K562 (cell line): Measurements from ENCODE around the gene ZDHHC18. TPM values are rescaled to one million over a fixed set of nuclear protein-coding genes. Genes with fewer than 3 reads are reported as not detected.
A peak's percentile ranks its signal among the peaks of the same experiment; 100 is the strongest.

ENCODE experiments used
- CCNT2 ChIP-seq: IDR thresholded peaks from 2 replicates; pipeline ENCODE4 v1.6.1; 2011; ENCODE audit warnings: borderline replicate concordance, low read depth, mild to moderate bottlenecking, moderate library complexity, mixed read lengths, low read length; ENCODE audit not compliant: insufficient read length; ENCODE audit errors: extremely low read depth
- ETV1 ChIP-seq: fragments of 450-650 bp; conservative IDR thresholded peaks from 2 replicates; pipeline ENCODE4 v1.6.1; 2016; ENCODE audit warnings: missing genetic modification characterization, control low read depth, low read depth, missing compliant biosample characterization
- IRF2 ChIP-seq: sonication (generic); formaldehyde crosslinking; IDR thresholded peaks from 2 replicates; pipeline ENCODE4 v1.8.1; 2022; ENCODE audit warnings: mild to moderate bottlenecking, missing genetic modification reagents
- SMARCA5 ChIP-seq: fragments of 450-650 bp; IDR thresholded peaks from 2 replicates; pipeline ENCODE4 v1.6.1; 2016
- SP1 ChIP-seq: sonication (generic); formaldehyde crosslinking; IDR thresholded peaks from 2 replicates; pipeline ENCODE4 v1.8.1; 2022; ENCODE audit warnings: mild to moderate bottlenecking, missing genetic modification reagents
- TAF9B ChIP-seq: fragments of 450-650 bp; IDR thresholded peaks from 2 replicates; pipeline ENCODE4 v1.6.1; 2018; ENCODE audit warnings: mild to moderate bottlenecking; ENCODE audit not compliant: partially characterized antibody
- TEAD1 ChIP-seq, 2 experiments: fragments of 450-650 bp in 1 of 2; sonication (generic) in 1 of 2; formaldehyde crosslinking; IDR thresholded peaks; 2 replicates each; pipeline versions ENCODE4 v1.4.0 to v1.8.0; 2020 to 2022; ENCODE audit warnings: mild to moderate bottlenecking in 2 of 2, missing genetic modification reagents in 1 of 2
- ZBED1 ChIP-seq: IDR thresholded peaks from 2 replicates; pipeline ENCODE4 v1.6.1; 2014
- ZNF224 ChIP-seq: sonication (generic); formaldehyde crosslinking; IDR thresholded peaks from 2 replicates; pipeline ENCODE4 v1.8.0; 2022; ENCODE audit warnings: mild to moderate bottlenecking, missing genetic modification reagents
- polyA plus RNA-seq, 8 experiments: library from polyadenylated mRNA; depleted of rRNA in 4 of 8; stranded (reverse) in 5 of 8; unstranded in 3 of 8; fragments of >200 nt; fragmentation: Nextera tagmentation in 2 of 8; fragmentation: Illumina TruSeq in 1 of 8; extraction: Ambion mirVana in 2 of 8; extraction: Trizol in 1 of 8; gene quantifications; 2 replicates each; pipeline versions ENCODE4 v1.2.1 to v1.2.3, GENCODE V29; 2011 to 2014; ENCODE audit warnings: inconsistent platforms in 1 of 8, missing spikeins in 1 of 8
- total RNA-seq, 7 experiments: library from RNA; depleted of rRNA in 6 of 7; stranded (reverse); fragments of >200 nt in 6 of 7; fragmentation: Illumina TruSeq in 2 of 7; extraction: Trizol in 2 of 7; gene quantifications; 2 replicates each; pipeline versions ENCODE4 v1.2.1 to v1.2.3, GENCODE V29; 2011 to 2021; ENCODE audit warnings: low replicate concordance in 1 of 7
- TF ChIP-seq, protein P1 (sequence below): fragments of 450-650 bp; IDR thresholded peaks from 2 replicates; pipeline ENCODE4 v1.6.1; 2018; ENCODE audit warnings: mild to moderate bottlenecking, low read depth; ENCODE audit not compliant: partially characterized antibody
- TF ChIP-seq, protein P2 (sequence below): sonication (generic); formaldehyde crosslinking; IDR thresholded peaks from 2 replicates; pipeline ENCODE4 v1.8.0; 2023; ENCODE audit warnings: missing genetic modification reagents, mild to moderate bottlenecking, borderline replicate concordance
- TF ChIP-seq, protein P3 (sequence below), 2 experiments: IDR thresholded peaks; 2 replicates each; pipeline ENCODE4 v1.6.1; 2011; ENCODE audit warnings: borderline replicate concordance in 1 of 2, control low read depth in 1 of 2, low read depth in 1 of 2, low read length in 1 of 2, mild to moderate bottlenecking in 1 of 2, mixed read lengths in 1 of 2, moderate library complexity in 1 of 2; ENCODE audit not compliant: insufficient read depth in 1 of 2, insufficient read length in 1 of 2, poor library complexity in 1 of 2, severe bottlenecking in 1 of 2; ENCODE audit errors: extremely low read depth in 1 of 2

Gene ZDHHC18
- total and polyA plus RNA-seq, 9 of the 15 experiments (the other 6 are each of a cell fraction or from before 2014, with no cell fraction given) = 0.42 to 35.6 (median 15.8) TPM

DNA sequence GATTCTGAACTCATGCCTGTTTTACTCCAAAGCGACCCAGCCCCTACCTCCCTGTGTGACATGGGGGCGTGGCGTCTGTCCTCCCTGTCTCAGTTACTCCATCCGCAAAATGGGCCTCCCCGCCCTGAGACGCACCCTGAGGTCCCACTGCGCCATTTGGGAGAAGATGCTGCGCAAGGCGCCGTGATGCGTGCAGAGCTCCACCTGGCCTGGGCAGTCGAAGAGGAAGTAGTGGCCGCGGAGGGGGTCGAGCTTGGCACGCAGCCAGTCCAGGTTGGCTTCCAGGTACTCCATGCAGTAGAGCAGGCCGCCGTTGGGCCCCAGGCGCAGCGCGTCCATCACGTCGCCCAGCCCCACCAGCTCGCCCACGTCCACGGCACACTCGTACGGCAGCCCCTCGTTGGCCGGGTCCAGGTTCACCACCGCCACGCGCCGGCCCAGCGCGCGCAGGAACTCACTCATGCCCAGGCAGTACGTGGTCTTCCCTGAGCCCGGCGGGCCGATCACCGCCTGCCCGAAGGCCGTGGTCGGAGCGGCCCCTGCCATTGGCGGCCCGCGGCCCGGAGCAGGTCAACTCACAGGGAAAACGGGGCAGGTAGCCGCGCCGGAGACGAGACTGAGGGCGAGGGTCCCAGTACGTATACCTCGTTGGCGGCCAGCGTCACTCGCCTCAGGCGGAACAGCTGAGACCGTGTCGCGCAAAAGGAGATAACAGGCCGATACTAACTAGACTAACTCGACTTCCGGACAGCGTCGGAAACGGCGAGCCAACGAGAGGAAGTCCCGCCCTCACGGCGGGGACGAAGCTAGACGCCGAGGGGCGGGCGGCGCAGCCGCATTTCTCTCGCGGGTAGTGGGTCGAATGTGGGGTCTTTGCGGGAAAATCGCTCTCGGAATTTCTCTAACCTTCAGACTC lies 63.3 kb downstream of the ZDHHC18 start, which contains the start of gene GPN2 (continued):
- TF ChIP-seq, protein P1, sequence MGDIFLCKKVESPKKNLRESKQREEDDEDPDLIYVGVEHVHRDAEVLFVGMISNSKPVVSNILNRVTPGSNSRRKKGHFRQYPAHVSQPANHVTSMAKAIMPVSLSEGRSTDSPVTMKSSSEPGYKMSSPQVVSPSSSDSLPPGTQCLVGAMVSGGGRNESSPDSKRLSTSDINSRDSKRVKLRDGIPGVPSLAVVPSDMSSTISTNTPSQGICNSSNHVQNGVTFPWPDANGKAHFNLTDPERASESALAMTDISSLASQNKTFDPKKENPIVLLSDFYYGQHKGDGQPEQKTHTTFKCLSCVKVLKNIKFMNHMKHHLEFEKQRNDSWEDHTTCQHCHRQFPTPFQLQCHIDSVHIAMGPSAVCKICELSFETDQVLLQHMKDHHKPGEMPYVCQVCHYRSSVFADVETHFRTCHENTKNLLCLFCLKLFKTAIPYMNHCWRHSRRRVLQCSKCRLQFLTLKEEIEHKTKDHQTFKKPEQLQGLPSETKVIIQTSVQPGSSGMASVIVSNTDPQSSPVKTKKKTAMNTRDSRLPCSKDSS = no peak
- TF ChIP-seq ZNF224 (CRISPR knock-in tag) = 0 out of 2 replicates have a peak, but pooled peaks have one; percentile 83
- TF ChIP-seq SP1 (CRISPR knock-in tag) = peak; percentile 71
- TF ChIP-seq, protein P2, sequence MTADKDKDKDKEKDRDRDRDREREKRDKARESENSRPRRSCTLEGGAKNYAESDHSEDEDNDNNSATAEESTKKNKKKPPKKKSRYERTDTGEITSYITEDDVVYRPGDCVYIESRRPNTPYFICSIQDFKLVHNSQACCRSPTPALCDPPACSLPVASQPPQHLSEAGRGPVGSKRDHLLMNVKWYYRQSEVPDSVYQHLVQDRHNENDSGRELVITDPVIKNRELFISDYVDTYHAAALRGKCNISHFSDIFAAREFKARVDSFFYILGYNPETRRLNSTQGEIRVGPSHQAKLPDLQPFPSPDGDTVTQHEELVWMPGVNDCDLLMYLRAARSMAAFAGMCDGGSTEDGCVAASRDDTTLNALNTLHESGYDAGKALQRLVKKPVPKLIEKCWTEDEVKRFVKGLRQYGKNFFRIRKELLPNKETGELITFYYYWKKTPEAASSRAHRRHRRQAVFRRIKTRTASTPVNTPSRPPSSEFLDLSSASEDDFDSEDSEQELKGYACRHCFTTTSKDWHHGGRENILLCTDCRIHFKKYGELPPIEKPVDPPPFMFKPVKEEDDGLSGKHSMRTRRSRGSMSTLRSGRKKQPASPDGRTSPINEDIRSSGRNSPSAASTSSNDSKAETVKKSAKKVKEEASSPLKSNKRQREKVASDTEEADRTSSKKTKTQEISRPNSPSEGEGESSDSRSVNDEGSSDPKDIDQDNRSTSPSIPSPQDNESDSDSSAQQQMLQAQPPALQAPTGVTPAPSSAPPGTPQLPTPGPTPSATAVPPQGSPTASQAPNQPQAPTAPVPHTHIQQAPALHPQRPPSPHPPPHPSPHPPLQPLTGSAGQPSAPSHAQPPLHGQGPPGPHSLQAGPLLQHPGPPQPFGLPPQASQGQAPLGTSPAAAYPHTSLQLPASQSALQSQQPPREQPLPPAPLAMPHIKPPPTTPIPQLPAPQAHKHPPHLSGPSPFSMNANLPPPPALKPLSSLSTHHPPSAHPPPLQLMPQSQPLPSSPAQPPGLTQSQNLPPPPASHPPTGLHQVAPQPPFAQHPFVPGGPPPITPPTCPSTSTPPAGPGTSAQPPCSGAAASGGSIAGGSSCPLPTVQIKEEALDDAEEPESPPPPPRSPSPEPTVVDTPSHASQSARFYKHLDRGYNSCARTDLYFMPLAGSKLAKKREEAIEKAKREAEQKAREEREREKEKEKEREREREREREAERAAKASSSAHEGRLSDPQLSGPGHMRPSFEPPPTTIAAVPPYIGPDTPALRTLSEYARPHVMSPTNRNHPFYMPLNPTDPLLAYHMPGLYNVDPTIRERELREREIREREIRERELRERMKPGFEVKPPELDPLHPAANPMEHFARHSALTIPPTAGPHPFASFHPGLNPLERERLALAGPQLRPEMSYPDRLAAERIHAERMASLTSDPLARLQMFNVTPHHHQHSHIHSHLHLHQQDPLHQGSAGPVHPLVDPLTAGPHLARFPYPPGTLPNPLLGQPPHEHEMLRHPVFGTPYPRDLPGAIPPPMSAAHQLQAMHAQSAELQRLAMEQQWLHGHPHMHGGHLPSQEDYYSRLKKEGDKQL (CRISPR knock-in tag) = peak; percentile 95; the same call in 1 of the 2 replicates
- peak; percentile 61 for TF ChIP-seq TAF9B
- TF ChIP-seq ETV1 = peak; percentile 75
- peak; percentile 57; the same call in 1 of the 2 replicates for TF ChIP-seq SMARCA5
- TF ChIP-seq IRF2 (CRISPR knock-in tag) = peak; percentile 51; the same call in 1 of the 2 replicates
- TF ChIP-seq ZBED1 = peak; percentile 90; the same call in 1 of the 2 replicates
- TF ChIP-seq TEAD1 (CRISPR knock-in tag; IDR thresholded peaks at IDR 0.05) = peak; percentile 39 to 84; a peak in 2 of 4 replicates
- TF ChIP-seq, protein P3, sequence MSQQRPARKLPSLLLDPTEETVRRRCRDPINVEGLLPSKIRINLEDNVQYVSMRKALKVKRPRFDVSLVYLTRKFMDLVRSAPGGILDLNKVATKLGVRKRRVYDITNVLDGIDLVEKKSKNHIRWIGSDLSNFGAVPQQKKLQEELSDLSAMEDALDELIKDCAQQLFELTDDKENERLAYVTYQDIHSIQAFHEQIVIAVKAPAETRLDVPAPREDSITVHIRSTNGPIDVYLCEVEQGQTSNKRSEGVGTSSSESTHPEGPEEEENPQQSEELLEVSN (IDR thresholded peaks at IDR 0.05; ENCODE audit: borderline replicate concordance in 1 of 2, extremely low read depth in 1 of 2, insufficient read depth in 1 of 2, insufficient read length in 1 of 2, low read depth in 1 of 2, low read length in 1 of 2, poor library complexity in 1 of 2, severe bottlenecking in 1 of 2) = peak; percentile 40 to 78
- TF ChIP-seq CCNT2 = peak; percentile 50
